Naive thymus-derived CD4-positive, alpha-beta T cell (primary cell): ENCODE results near the gene ABCB9. TPM values are rescaled to one million over a fixed set of nuclear protein-coding genes. Genes with fewer than 3 reads are reported as not detected.

Experiments
- ATAC-seq: fragments of 150-1000 bp; cut with Tn5 transposase; 2 replicates; pipeline ENCODE4 v1.10.0; 2021; ENCODE audit warnings: mild to moderate bottlenecking, moderate library complexity
- CTCF ChIA-PET: fragments of 350-600 bp; sonication (Branson Sonifier 250); formaldehyde crosslinking; loops from one replicate; lab custom pipeline; 2021; ENCODE audit warnings: antibody characterized with exemption; lab: Charles Lee
- POLR2A ChIA-PET: fragments of 350-600 bp; sonication (Branson Sonifier 250); formaldehyde crosslinking; loops from one replicate; lab custom pipeline; 2021; ENCODE audit warnings: antibody characterized with exemption, inconsistent platforms; lab: Charles Lee
- DNase-seq, 9 donors: peaks; one replicate each; pipeline versions ENCODE4 v3.0.0 to v3.0.0-alpha.2; 2020 to 2022; ENCODE audit warnings: mixed read lengths in 1 of 9
- H3K27ac ChIP-seq: one replicate; pipeline ENCODE4 v1.7.0; 2013; ENCODE audit warnings: mild to moderate bottlenecking, low read depth, low read length, moderate library complexity
- H3K27me3 ChIP-seq, 2 donors: one replicate each; pipeline ENCODE4 v1.7.0; 2013; ENCODE audit warnings: low read length in 2 of 2, mild to moderate bottlenecking in 2 of 2, moderate library complexity in 2 of 2; ENCODE audit not compliant: control insufficient read depth in 2 of 2, insufficient read depth in 2 of 2
- H3K36me3 ChIP-seq, 3 experiments: 1 replicate in 2 of 3; 2 replicates in 1 of 3; pipeline ENCODE4 v1.7.0; 2013; ENCODE audit warnings: low read length in 3 of 3, mild to moderate bottlenecking in 3 of 3, moderate library complexity in 1 of 3; ENCODE audit not compliant: insufficient read depth in 3 of 3, control insufficient read depth in 2 of 3
- H3K4me1 ChIP-seq, 2 donors: one replicate each; pipeline ENCODE4 v1.7.0; 2013; ENCODE audit warnings: low read length in 2 of 2, mild to moderate bottlenecking in 2 of 2, moderate library complexity in 1 of 2; ENCODE audit not compliant: control insufficient read depth in 2 of 2, insufficient read depth in 2 of 2
- H3K4me3 ChIP-seq: 2 replicates; pipeline ENCODE4 v1.7.0; 2013; ENCODE audit warnings: mild to moderate bottlenecking, low read length
- H3K9me3 ChIP-seq, 3 experiments: 1 replicate in 2 of 3; 2 replicates in 1 of 3; pipeline ENCODE4 v1.7.0; 2013; ENCODE audit warnings: low read length in 3 of 3; ENCODE audit not compliant: control insufficient read depth in 2 of 3
- H3K27ac Mint-ChIP-seq, 9 donors: one replicate each; pipeline ENCODE4 v1.8.0; 2020 to 2022; ENCODE audit warnings: mixed read lengths in 9 of 9, mild to moderate bottlenecking in 8 of 9, moderate library complexity in 5 of 9, inconsistent platforms in 2 of 9
- H3K27me3 Mint-ChIP-seq, 5 donors: one replicate each; pipeline ENCODE4 v1.8.0; 2021 to 2022; ENCODE audit warnings: mixed read lengths in 5 of 5, mild to moderate bottlenecking in 1 of 5
- H3K36me3 Mint-ChIP-seq, 5 donors: one replicate each; pipeline ENCODE4 v1.8.0; 2020 to 2022; ENCODE audit warnings: mixed read lengths in 5 of 5, mild to moderate bottlenecking in 3 of 5, inconsistent platforms in 1 of 5
- H3K4me1 Mint-ChIP-seq, 7 donors: one replicate each; pipeline ENCODE4 v1.8.0; 2020 to 2022; ENCODE audit warnings: mixed read lengths in 7 of 7, mild to moderate bottlenecking in 3 of 7, inconsistent platforms in 1 of 7
- H3K4me3 Mint-ChIP-seq, 10 donors: one replicate each; pipeline ENCODE4 v1.8.0; 2020 to 2022; ENCODE audit warnings: mild to moderate bottlenecking in 10 of 10, mixed read lengths in 10 of 10, moderate library complexity in 6 of 10, inconsistent platforms in 2 of 10
- H3K9me3 Mint-ChIP-seq, 11 donors: one replicate each; pipeline ENCODE4 v1.8.0; 2020 to 2022; ENCODE audit warnings: mixed read lengths in 11 of 11, mild to moderate bottlenecking in 4 of 11, inconsistent platforms in 1 of 11, moderate library complexity in 1 of 11
- intact Hi-C, 2 donors: fragments of 100-400 bp; cut with micrococcal nuclease; formaldehyde crosslinking; loops; one replicate each; pipeline ENCODE4 v1.15.1; 2023
- polyA plus RNA-seq, 2 donors: library from polyadenylated mRNA; unstranded; fragments of 300-500 nt; fragmentation: Illumina TruSeq; gene quantifications; one replicate each; pipeline ENCODE4 v1.2.3, GENCODE V29; 2021
- total RNA-seq, 6 experiments: library from RNA in 5 of 6; stranded (reverse) in 5 of 6; gene quantifications; 1 replicate in 5 of 6; 2 replicates in 1 of 6; pipeline ENCODE4 v1.2.3 and lab custom pipeline; 2021 to 2026

ABCB9 gene
- total and polyA plus RNA-seq, 7 experiments from 2014 or later = 0.74 to 8.9 (median 6.9) TPM

GRCh38 chr12:122995503-122996187 is 29.4 kb upstream of the ABCB9 start:
- H3K36me3 Mint-ChIP-seq = peaks cover 0 to 12% (median 0%) of the 10 kb centered on the region in 5 donors
- no peak overlapping the region for H3K4me3 ChIP-seq
- no peaks in the 10 kb centered on the region for H3K9me3 ChIP-seq
- no peaks in the 10 kb centered on the region for H3K4me1 Mint-ChIP-seq
- no peaks in the 10 kb centered on the region for H3K9me3 Mint-ChIP-seq
- ChIA-PET CTCF (no interaction called here), POLR2A (interaction anchor here (0.6 kb wide), 1 partner anchor 110 kb away, joined by 3 read pairs; no protein-coding TSS in a partner anchor)
- H3K4me3 Mint-ChIP-seq = no peak overlapping the region
- H3K27ac ChIP-seq = no peak overlapping the region
- peaks cover 0 to 88% (median 6%) of the 10 kb centered on the region in 3 experiments for H3K36me3 ChIP-seq
- H3K27me3 ChIP-seq = no peaks in the 10 kb centered on the region
- peak overlapping the region in 2 of 9 donors; percentile 17 to 31 for H3K27ac Mint-ChIP-seq
- ATAC-seq = no peak
- DNase-seq = no peak
- H3K27me3 Mint-ChIP-seq = no peaks in the 10 kb centered on the region
- intact Hi-C loops = no loop called here
- no peaks in the 10 kb centered on the region for H3K4me1 ChIP-seq

GRCh38 chr12:122994781-122995502 is 28.7 kb upstream of the ABCB9 start:
- intact Hi-C loops = no loop called here
- Histone ChIP-seq H3K36me3 (peaks cover 0 to 88% (median 8%) of the 10 kb centered on the region in 3 experiments), H3K27ac (no peak overlapping the region), H3K4me1 (no peaks in the 10 kb centered on the region), H3K4me3 (no peak overlapping the region), H3K9me3 (no peaks in the 10 kb centered on the region), H3K27me3 (no peaks in the 10 kb centered on the region)
- ATAC-seq (no peak), DNase-seq (no peak)
- POLR2A ChIA-PET = interaction anchor here (0.6 kb wide), 1 partner anchor 109 kb away, joined by 3 read pairs; no protein-coding TSS in a partner anchor
- Mint-ChIP-seq H3K4me1 (no peaks in the 10 kb centered on the region), H3K9me3 (no peaks in the 10 kb centered on the region), H3K4me3 (no peak overlapping the region), H3K36me3 (peaks cover 0 to 7% (median 0%) of the 10 kb centered on the region in 5 donors), H3K27ac (no peak overlapping the region), H3K27me3 (no peaks in the 10 kb centered on the region)
- CTCF ChIA-PET = no interaction called here

GRCh38 chr12:122994140-122994675 is 27.9 kb upstream of the ABCB9 start:
- Histone ChIP-seq H3K9me3 (no peaks in the 10 kb centered on the region), H3K36me3 (peaks cover 0 to 86% (median 9%) of the 10 kb centered on the region in 3 experiments), H3K27ac (no peak overlapping the region), H3K4me1 (no peaks in the 10 kb centered on the region), H3K27me3 (no peaks in the 10 kb centered on the region), H3K4me3 (no peak overlapping the region)
- intact Hi-C loops = no loop called here
- no peaks in the 10 kb centered on the region for H3K4me1 Mint-ChIP-seq
- H3K27me3 Mint-ChIP-seq = no peaks in the 10 kb centered on the region
- H3K4me3 Mint-ChIP-seq = no peak overlapping the region
- peaks cover 0 to 7% (median 0%) of the 10 kb centered on the region in 5 donors for H3K36me3 Mint-ChIP-seq
- ChIA-PET POLR2A (no interaction called here), CTCF (interaction anchor here (0.6 kb wide), 1 partner anchor 305 kb away, joined by 4 read pairs; no protein-coding TSS in a partner anchor)
- no peaks in the 10 kb centered on the region for H3K9me3 Mint-ChIP-seq
- H3K27ac Mint-ChIP-seq = peak overlapping the region in 4 of 9 donors; percentile 9 to 54 (median 48)
- DNase-seq (no peak), ATAC-seq (no peak)

GRCh38 chr12:122992386-122992785 is 26.1 kb upstream of the ABCB9 start:
- Histone ChIP-seq H3K4me3 (no peak overlapping the region), H3K4me1 (no peaks in the 10 kb centered on the region), H3K27me3 (no peaks in the 10 kb centered on the region), H3K36me3 (peaks cover 0 to 89% (median 16%) of the 10 kb centered on the region in 3 experiments), H3K27ac (no peak overlapping the region), H3K9me3 (no peaks in the 10 kb centered on the region)
- POLR2A ChIA-PET = interaction anchor here (1.3 to 1.6 kb wide), 2 partner anchors 9 to 10 kb away, joined by 3 read pairs; no protein-coding TSS in a partner anchor
- Mint-ChIP-seq H3K4me3 (no peak overlapping the region), H3K27ac (peak overlapping the region in 1 of 9 donors; percentile 80), H3K4me1 (no peaks in the 10 kb centered on the region), H3K36me3 (peaks cover 0 to 11% (median 0%) of the 10 kb centered on the region in 5 donors), H3K9me3 (no peaks in the 10 kb centered on the region), H3K27me3 (no peaks in the 10 kb centered on the region)
- DNase-seq (no peak), ATAC-seq (no peak)
- intact Hi-C loops = no loop called here
- CTCF ChIA-PET = interaction anchor here (0.6 kb wide), 1 partner anchor 140 kb away, joined by 3 read pairs; no protein-coding TSS in a partner anchor

- ATAC-seq = no peak
- H3K36me3 Mint-ChIP-seq = peaks cover 0 to 8% (median 0%) of the 10 kb centered on the region in 5 donors
- Histone ChIP-seq H3K27me3 (no peaks in the 10 kb centered on the region), H3K36me3 (peaks cover 0 to 89% (median 11%) of the 10 kb centered on the region in 3 experiments), H3K4me3 (no peak overlapping the region), H3K27ac (no peak overlapping the region), H3K9me3 (no peaks in the 10 kb centered on the region), H3K4me1 (no peaks in the 10 kb centered on the region)
- H3K27ac Mint-ChIP-seq = peak overlapping the region in 2 of 9 donors; percentile 4 to 38
- H3K27me3 Mint-ChIP-seq = no peaks in the 10 kb centered on the region
- intact Hi-C loops = no loop called here
- no peak overlapping the region for H3K4me3 Mint-ChIP-seq
- H3K4me1 Mint-ChIP-seq = no peaks in the 10 kb centered on the region
- CTCF ChIA-PET = no interaction called here
- POLR2A ChIA-PET = interaction anchor here (1.3 to 1.6 kb wide), 2 partner anchors 9 to 10 kb away, joined by 3 read pairs; no protein-coding TSS in a partner anchor
- no peaks in the 10 kb centered on the region for H3K9me3 Mint-ChIP-seq
- DNase-seq = no peak
Measured at GRCh38 chr12:122991623-122992275, 25.5 kb upstream of the ABCB9 start.

- Histone ChIP-seq H3K4me1 (no peaks in the 10 kb centered on the region), H3K27ac (no peak overlapping the region), H3K9me3 (no peaks in the 10 kb centered on the region), H3K36me3 (peaks cover 0 to 89% (median 11%) of the 10 kb centered on the region in 3 experiments), H3K4me3 (no peak overlapping the region), H3K27me3 (no peaks in the 10 kb centered on the region)
- Mint-ChIP-seq H3K9me3 (no peaks in the 10 kb centered on the region), H3K4me3 (no peak overlapping the region), H3K4me1 (no peaks in the 10 kb centered on the region), H3K27ac (peak overlapping the region in 2 of 9 donors; percentile 4 to 71), H3K36me3 (peaks cover 0 to 8% (median 0%) of the 10 kb centered on the region in 5 donors), H3K27me3 (no peaks in the 10 kb centered on the region)
- ChIA-PET CTCF (no interaction called here), POLR2A (interaction anchor here (0.6 to 1.6 kb wide), 3 partner anchors 9 to 1981 kb away, joined by 3 read pairs; no protein-coding TSS in a partner anchor)
- no peak for DNase-seq
- intact Hi-C loops = no loop called here
- ATAC-seq = no peak
Measured at GRCh38 chr12:122990961-122991622, 24.8 kb upstream of the ABCB9 start.
